ENCODE measurements around the gene ZDHHC12. TPM values are rescaled to one million over a fixed set of nuclear protein-coding genes. Genes with fewer than 3 reads are reported as not detected.

The ZDHHC12 gene
- total and polyA plus RNA-seq, 2 of the 13 experiments (the other 11 are each of a cell fraction or from before 2014, with no cell fraction given), result 25.4 to 28.0 TPM

DNA sequence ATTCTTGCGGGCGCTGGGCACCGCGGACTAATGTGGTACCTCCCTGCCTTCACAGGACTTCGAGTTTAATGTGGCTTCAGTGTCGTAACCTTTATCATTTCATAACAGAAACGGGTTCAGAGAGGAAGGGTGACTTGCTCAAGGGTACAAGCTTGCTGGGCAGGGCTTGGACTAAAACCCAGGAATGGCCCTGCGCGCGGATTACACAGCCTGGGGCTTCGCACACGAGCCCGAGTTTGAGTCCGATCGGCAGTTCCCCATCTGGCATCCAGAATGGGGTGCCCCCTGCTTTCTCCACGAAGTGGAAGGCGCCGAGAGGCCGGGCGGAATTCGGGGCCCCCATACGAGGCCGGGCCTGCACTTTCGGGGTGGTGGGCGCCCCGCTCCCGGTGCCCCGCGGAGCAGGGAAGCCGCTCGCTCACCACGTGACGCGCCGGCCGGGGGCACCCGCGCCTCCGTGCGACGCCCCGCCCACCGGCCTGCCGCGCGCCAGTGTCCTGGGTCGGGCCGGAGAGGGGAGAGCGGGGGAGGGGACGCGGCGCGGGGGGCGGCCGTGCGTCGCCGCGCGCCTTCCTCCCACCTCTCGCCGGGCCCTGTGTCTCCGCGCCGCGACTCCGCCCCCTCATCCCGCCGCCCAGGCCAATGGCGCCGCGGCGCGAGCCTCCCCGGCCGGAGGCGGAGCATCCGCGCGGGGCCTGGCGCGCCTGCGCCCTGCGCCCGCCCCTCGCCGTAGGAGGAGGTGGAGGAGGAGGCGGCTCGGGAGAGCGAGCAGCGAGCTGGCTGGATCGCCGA lies 35.2 kb downstream of the ZDHHC12 start, which contains the start of gene SET (continued):
- TF ChIP-seq, protein P1, sequence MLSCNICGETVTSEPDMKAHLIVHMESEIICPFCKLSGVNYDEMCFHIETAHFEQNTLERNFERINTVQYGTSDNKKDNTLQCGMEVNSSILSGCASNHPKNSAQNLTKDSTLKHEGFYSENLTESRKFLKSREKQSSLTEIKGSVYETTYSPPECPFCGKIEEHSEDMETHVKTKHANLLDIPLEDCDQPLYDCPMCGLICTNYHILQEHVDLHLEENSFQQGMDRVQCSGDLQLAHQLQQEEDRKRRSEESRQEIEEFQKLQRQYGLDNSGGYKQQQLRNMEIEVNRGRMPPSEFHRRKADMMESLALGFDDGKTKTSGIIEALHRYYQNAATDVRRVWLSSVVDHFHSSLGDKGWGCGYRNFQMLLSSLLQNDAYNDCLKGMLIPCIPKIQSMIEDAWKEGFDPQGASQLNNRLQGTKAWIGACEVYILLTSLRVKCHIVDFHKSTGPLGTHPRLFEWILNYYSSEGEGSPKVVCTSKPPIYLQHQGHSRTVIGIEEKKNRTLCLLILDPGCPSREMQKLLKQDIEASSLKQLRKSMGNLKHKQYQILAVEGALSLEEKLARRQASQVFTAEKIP (CRISPR knock-in tag; IDR thresholded peaks at IDR 0.05; ENCODE audit: borderline replicate concordance), result no peak
- peak; percentile 83 for TF ChIP-seq HNRNPL (IDR thresholded peaks at IDR 0.05; ENCODE audit: low read depth, low read length)
- TF ChIP-seq, protein P2, sequence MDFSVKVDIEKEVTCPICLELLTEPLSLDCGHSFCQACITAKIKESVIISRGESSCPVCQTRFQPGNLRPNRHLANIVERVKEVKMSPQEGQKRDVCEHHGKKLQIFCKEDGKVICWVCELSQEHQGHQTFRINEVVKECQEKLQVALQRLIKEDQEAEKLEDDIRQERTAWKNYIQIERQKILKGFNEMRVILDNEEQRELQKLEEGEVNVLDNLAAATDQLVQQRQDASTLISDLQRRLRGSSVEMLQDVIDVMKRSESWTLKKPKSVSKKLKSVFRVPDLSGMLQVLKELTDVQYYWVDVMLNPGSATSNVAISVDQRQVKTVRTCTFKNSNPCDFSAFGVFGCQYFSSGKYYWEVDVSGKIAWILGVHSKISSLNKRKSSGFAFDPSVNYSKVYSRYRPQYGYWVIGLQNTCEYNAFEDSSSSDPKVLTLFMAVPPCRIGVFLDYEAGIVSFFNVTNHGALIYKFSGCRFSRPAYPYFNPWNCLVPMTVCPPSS (IDR thresholded peaks at IDR 0.05), result no peak
- TF ChIP-seq, protein P3, sequence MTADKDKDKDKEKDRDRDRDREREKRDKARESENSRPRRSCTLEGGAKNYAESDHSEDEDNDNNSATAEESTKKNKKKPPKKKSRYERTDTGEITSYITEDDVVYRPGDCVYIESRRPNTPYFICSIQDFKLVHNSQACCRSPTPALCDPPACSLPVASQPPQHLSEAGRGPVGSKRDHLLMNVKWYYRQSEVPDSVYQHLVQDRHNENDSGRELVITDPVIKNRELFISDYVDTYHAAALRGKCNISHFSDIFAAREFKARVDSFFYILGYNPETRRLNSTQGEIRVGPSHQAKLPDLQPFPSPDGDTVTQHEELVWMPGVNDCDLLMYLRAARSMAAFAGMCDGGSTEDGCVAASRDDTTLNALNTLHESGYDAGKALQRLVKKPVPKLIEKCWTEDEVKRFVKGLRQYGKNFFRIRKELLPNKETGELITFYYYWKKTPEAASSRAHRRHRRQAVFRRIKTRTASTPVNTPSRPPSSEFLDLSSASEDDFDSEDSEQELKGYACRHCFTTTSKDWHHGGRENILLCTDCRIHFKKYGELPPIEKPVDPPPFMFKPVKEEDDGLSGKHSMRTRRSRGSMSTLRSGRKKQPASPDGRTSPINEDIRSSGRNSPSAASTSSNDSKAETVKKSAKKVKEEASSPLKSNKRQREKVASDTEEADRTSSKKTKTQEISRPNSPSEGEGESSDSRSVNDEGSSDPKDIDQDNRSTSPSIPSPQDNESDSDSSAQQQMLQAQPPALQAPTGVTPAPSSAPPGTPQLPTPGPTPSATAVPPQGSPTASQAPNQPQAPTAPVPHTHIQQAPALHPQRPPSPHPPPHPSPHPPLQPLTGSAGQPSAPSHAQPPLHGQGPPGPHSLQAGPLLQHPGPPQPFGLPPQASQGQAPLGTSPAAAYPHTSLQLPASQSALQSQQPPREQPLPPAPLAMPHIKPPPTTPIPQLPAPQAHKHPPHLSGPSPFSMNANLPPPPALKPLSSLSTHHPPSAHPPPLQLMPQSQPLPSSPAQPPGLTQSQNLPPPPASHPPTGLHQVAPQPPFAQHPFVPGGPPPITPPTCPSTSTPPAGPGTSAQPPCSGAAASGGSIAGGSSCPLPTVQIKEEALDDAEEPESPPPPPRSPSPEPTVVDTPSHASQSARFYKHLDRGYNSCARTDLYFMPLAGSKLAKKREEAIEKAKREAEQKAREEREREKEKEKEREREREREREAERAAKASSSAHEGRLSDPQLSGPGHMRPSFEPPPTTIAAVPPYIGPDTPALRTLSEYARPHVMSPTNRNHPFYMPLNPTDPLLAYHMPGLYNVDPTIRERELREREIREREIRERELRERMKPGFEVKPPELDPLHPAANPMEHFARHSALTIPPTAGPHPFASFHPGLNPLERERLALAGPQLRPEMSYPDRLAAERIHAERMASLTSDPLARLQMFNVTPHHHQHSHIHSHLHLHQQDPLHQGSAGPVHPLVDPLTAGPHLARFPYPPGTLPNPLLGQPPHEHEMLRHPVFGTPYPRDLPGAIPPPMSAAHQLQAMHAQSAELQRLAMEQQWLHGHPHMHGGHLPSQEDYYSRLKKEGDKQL (CRISPR knock-in tag; IDR thresholded peaks at IDR 0.05; ENCODE audit: low read depth), result no peak
- TF ChIP-seq SMAD3 (CRISPR knock-in tag; IDR thresholded peaks at IDR 0.05), result peak; percentile 20; the same call in 1 of the 2 replicates
- peak; percentile 4; the same call in 1 of the 2 replicates for TF ChIP-seq RARA (CRISPR knock-in tag; IDR thresholded peaks at IDR 0.05)
- no peak for TF ChIP-seq ZNF180 (CRISPR knock-in tag; IDR thresholded peaks at IDR 0.05; ENCODE audit: borderline replicate concordance, low read depth)
- peak; percentile 64; the same call in 1 of the 2 replicates for TF ChIP-seq ZNF274 (CRISPR knock-in tag; IDR thresholded peaks at IDR 0.05)
- TF ChIP-seq MATR3 (CRISPR knock-in tag; IDR thresholded peaks at IDR 0.05), result no peak
- no peak for TF ChIP-seq JUNB (CRISPR knock-in tag; IDR thresholded peaks at IDR 0.05; ENCODE audit: borderline replicate concordance)
- TF ChIP-seq, protein P4, sequence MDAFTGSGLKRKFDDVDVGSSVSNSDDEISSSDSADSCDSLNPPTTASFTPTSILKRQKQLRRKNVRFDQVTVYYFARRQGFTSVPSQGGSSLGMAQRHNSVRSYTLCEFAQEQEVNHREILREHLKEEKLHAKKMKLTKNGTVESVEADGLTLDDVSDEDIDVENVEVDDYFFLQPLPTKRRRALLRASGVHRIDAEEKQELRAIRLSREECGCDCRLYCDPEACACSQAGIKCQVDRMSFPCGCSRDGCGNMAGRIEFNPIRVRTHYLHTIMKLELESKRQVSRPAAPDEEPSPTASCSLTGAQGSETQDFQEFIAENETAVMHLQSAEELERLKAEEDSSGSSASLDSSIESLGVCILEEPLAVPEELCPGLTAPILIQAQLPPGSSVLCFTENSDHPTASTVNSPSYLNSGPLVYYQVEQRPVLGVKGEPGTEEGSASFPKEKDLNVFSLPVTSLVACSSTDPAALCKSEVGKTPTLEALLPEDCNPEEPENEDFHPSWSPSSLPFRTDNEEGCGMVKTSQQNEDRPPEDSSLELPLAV (CRISPR knock-in tag; conservative IDR thresholded peaks at IDR 0.05; ENCODE audit: low read depth), result no peak
- TF ChIP-seq ZNF879 (CRISPR knock-in tag; IDR thresholded peaks at IDR 0.05), result no peak
- no peak; the same call in 1 of the 2 replicates for TF ChIP-seq FOXA3 (CRISPR knock-in tag; IDR thresholded peaks at IDR 0.05)
- TF ChIP-seq ZNF468 (CRISPR knock-in tag; IDR thresholded peaks at IDR 0.05), result no peak
- TF ChIP-seq ZNF598 (CRISPR knock-in tag; IDR thresholded peaks at IDR 0.05; ENCODE audit: borderline replicate concordance), result no peak
- TF ChIP-seq KLF16 (CRISPR knock-in tag; IDR thresholded peaks at IDR 0.05), result no peak
- TF ChIP-seq FOSL2 (CRISPR knock-in tag; IDR thresholded peaks at IDR 0.05), result no peak

All from HepG2 (cell line).